ENCODE results near the gene PCCA. TPM values are rescaled to one million over a fixed set of nuclear protein-coding genes. Genes with fewer than 3 reads are reported as not detected.

PCCA gene
- total and polyA plus RNA-seq, 5 donors, result 35.6 to 56.2 (median 54.6) TPM

GRCh38 chr13:100340865-100341264 lies 252.0 kb downstream of the PCCA start:
- ATAC-seq (no peak), DNase-seq (no peak)
- WGBS, result 92% methylated on average over 2 of the region's 2 CpGs
- Histone ChIP-seq H3K27ac (ENCODE audit: low read length) (no peak overlapping the region), H3K27me3 (ENCODE audit: control insufficient read depth, insufficient read depth) (no peaks in the 10 kb centered on the region), H3K9me3 (ENCODE audit: control insufficient read depth, low read length) (no peaks in the 10 kb centered on the region), H3K4me3 (ENCODE audit: low read length) (no peak overlapping the region), H3K4me1 (ENCODE audit: control insufficient read depth, insufficient read depth, low read length) (no peaks in the 10 kb centered on the region)
- intact Hi-C loops (cut with DNase I), result no loop called here

- Histone ChIP-seq H3K9me3 (ENCODE audit: control insufficient read depth, low read length) (no peaks in the 10 kb centered on the region), H3K27me3 (ENCODE audit: control insufficient read depth, insufficient read depth) (no peaks in the 10 kb centered on the region), H3K4me1 (ENCODE audit: control insufficient read depth, insufficient read depth, low read length) (no peaks in the 10 kb centered on the region), H3K4me3 (ENCODE audit: low read length) (no peak overlapping the region), H3K27ac (ENCODE audit: low read length) (no peak overlapping the region)
- WGBS, result 96% methylated on average over 6 of the region's 6 CpGs
- no peak for DNase-seq
- intact Hi-C loops (cut with DNase I), result no loop called here
- ATAC-seq, result no peak
Observed at GRCh38 chr13:100341327-100341726, 252.4 kb downstream of the PCCA start.

- no peak overlapping the region for H3K27ac ChIP-seq (ENCODE audit: low read length)
- ATAC-seq (no peak), DNase-seq (no peak)
- no peaks in the 10 kb centered on the region for H3K4me1 ChIP-seq (ENCODE audit: control insufficient read depth, insufficient read depth, low read length)
- WGBS, result 88% methylated on average over 4 of the region's 4 CpGs
- no peaks in the 10 kb centered on the region for H3K9me3 ChIP-seq (ENCODE audit: control insufficient read depth, low read length)
- no peaks in the 10 kb centered on the region for H3K27me3 ChIP-seq (ENCODE audit: control insufficient read depth, insufficient read depth)
- H3K4me3 ChIP-seq (ENCODE audit: low read length), result no peak overlapping the region
- intact Hi-C loops (cut with DNase I), result no loop called here
Observed at GRCh38 chr13:100344544-100344943, 255.7 kb downstream of the PCCA start.

GRCh38 chr13:100347968-100348367 lies 259.1 kb downstream of the PCCA start:
- intact Hi-C loops (cut with DNase I), result no loop called here
- peak in 1 of 2 donors; percentile 96 for ATAC-seq

GRCh38 chr13:100349594-100349993 lies 260.7 kb downstream of the PCCA start:
- intact Hi-C loops (cut with DNase I), result no loop called here
- H3K27me3 ChIP-seq (ENCODE audit: control insufficient read depth, insufficient read depth), result no peaks in the 10 kb centered on the region
- H3K27ac ChIP-seq (ENCODE audit: low read length), result no peak overlapping the region
- H3K4me3 ChIP-seq (ENCODE audit: low read length), result no peak overlapping the region
- ATAC-seq, result no peak
- DNase-seq, result no peak
- WGBS, result 41% methylated on average over 3 of the region's 3 CpGs
- no peaks in the 10 kb centered on the region for H3K4me1 ChIP-seq (ENCODE audit: control insufficient read depth, insufficient read depth, low read length)
- no peaks in the 10 kb centered on the region for H3K9me3 ChIP-seq (ENCODE audit: control insufficient read depth, low read length)

More at GRCh38 chr13:100347968-100348367, 259.1 kb downstream of the PCCA start:
- Histone ChIP-seq H3K4me1 (ENCODE audit: control insufficient read depth, insufficient read depth, low read length) (no peaks in the 10 kb centered on the region), H3K27me3 (ENCODE audit: control insufficient read depth, insufficient read depth) (no peaks in the 10 kb centered on the region), H3K27ac (ENCODE audit: low read length) (no peak overlapping the region), H3K4me3 (ENCODE audit: low read length) (no peak overlapping the region), H3K9me3 (ENCODE audit: control insufficient read depth, low read length) (no peaks in the 10 kb centered on the region)
- no peak for DNase-seq
- 75% methylated on average over 3 of the region's 3 CpGs for WGBS

GRCh38 chr13:100350601-100351000 lies 261.7 kb downstream of the PCCA start:
- DNase-seq (no peak), ATAC-seq (no peak)
- no peaks in the 10 kb centered on the region for H3K27me3 ChIP-seq (ENCODE audit: control insufficient read depth, insufficient read depth)
- intact Hi-C loops (cut with DNase I), result no loop called here
- no peaks in the 10 kb centered on the region for H3K9me3 ChIP-seq (ENCODE audit: control insufficient read depth, low read length)
- no peaks in the 10 kb centered on the region for H3K4me1 ChIP-seq (ENCODE audit: control insufficient read depth, insufficient read depth, low read length)
- no peak overlapping the region for H3K27ac ChIP-seq (ENCODE audit: low read length)
- H3K4me3 ChIP-seq (ENCODE audit: low read length), result no peak overlapping the region

GRCh38 chr13:100356426-100356825 lies 267.5 kb downstream of the PCCA start:
- ATAC-seq (no peak), DNase-seq (no peak)
- intact Hi-C loops (cut with DNase I), result no loop called here
- Histone ChIP-seq H3K4me3 (ENCODE audit: low read length) (no peak overlapping the region), H3K9me3 (ENCODE audit: control insufficient read depth, low read length) (no peaks in the 10 kb centered on the region), H3K4me1 (ENCODE audit: control insufficient read depth, insufficient read depth, low read length) (no peaks in the 10 kb centered on the region), H3K27ac (ENCODE audit: low read length) (no peak overlapping the region), H3K27me3 (ENCODE audit: control insufficient read depth, insufficient read depth) (no peaks in the 10 kb centered on the region)
- 58% methylated on average over 1 of the region's 1 CpG for WGBS

- H3K4me3 ChIP-seq (ENCODE audit: low read length), result no peak overlapping the region
- ATAC-seq (no peak), DNase-seq (no peak)
- intact Hi-C loops (cut with DNase I), result no loop called here
- no peaks in the 10 kb centered on the region for H3K27me3 ChIP-seq (ENCODE audit: control insufficient read depth, insufficient read depth)
- no peaks in the 10 kb centered on the region for H3K9me3 ChIP-seq (ENCODE audit: control insufficient read depth, low read length)
- WGBS, result 77% methylated on average over 3 of the region's 3 CpGs
- H3K4me1 ChIP-seq (ENCODE audit: control insufficient read depth, insufficient read depth, low read length), result no peaks in the 10 kb centered on the region
- no peak overlapping the region for H3K27ac ChIP-seq (ENCODE audit: low read length)
Observed at GRCh38 chr13:100356889-100357288, 268.0 kb downstream of the PCCA start.

- H3K27ac ChIP-seq (ENCODE audit: low read length), result no peak overlapping the region
- WGBS, result 100% methylated on average over 1 of the region's 1 CpG
- DNase-seq (no peak), ATAC-seq (no peak)
- no peaks in the 10 kb centered on the region for H3K4me1 ChIP-seq (ENCODE audit: control insufficient read depth, insufficient read depth, low read length)
- H3K4me3 ChIP-seq (ENCODE audit: low read length), result no peak overlapping the region
- H3K9me3 ChIP-seq (ENCODE audit: control insufficient read depth, low read length), result no peaks in the 10 kb centered on the region
- intact Hi-C loops (cut with DNase I), result no loop called here
- H3K27me3 ChIP-seq (ENCODE audit: control insufficient read depth, insufficient read depth), result no peaks in the 10 kb centered on the region
Observed at GRCh38 chr13:100357764-100358163, 268.9 kb downstream of the PCCA start.

GRCh38 chr13:100361504-100361903 lies 272.6 kb downstream of the PCCA start:
- no peaks in the 10 kb centered on the region for H3K27me3 ChIP-seq (ENCODE audit: control insufficient read depth, insufficient read depth)
- intact Hi-C loops (cut with DNase I), result no loop called here
- H3K9me3 ChIP-seq (ENCODE audit: control insufficient read depth, low read length), result no peaks in the 10 kb centered on the region
- no peaks in the 10 kb centered on the region for H3K4me1 ChIP-seq (ENCODE audit: control insufficient read depth, insufficient read depth, low read length)
- ATAC-seq, result no peak
- H3K4me3 ChIP-seq (ENCODE audit: low read length), result no peak overlapping the region
- no peak for DNase-seq
- no peak overlapping the region for H3K27ac ChIP-seq (ENCODE audit: low read length)
- WGBS, result 89% methylated on average over 2 of the region's 2 CpGs

- intact Hi-C loops (cut with DNase I), result no loop called here
- Histone ChIP-seq H3K27ac (ENCODE audit: low read length) (no peak overlapping the region), H3K4me3 (ENCODE audit: low read length) (no peak overlapping the region), H3K27me3 (ENCODE audit: control insufficient read depth, insufficient read depth) (no peaks in the 10 kb centered on the region), H3K9me3 (ENCODE audit: control insufficient read depth, low read length) (no peaks in the 10 kb centered on the region), H3K4me1 (ENCODE audit: control insufficient read depth, insufficient read depth, low read length) (no peaks in the 10 kb centered on the region)
- 83% methylated on average over 2 of the region's 2 CpGs for WGBS
- ATAC-seq (no peak), DNase-seq (no peak)
Observed at GRCh38 chr13:100362371-100362770, 273.5 kb downstream of the PCCA start.

GRCh38 chr13:100362781-100363180 lies 273.9 kb downstream of the PCCA start:
- Histone ChIP-seq H3K4me3 (ENCODE audit: low read length) (no peak overlapping the region), H3K9me3 (ENCODE audit: control insufficient read depth, low read length) (no peaks in the 10 kb centered on the region), H3K27me3 (ENCODE audit: control insufficient read depth, insufficient read depth) (no peaks in the 10 kb centered on the region), H3K27ac (ENCODE audit: low read length) (no peak overlapping the region), H3K4me1 (ENCODE audit: control insufficient read depth, insufficient read depth, low read length) (no peaks in the 10 kb centered on the region)
- ATAC-seq (no peak), DNase-seq (no peak)
- intact Hi-C loops (cut with DNase I), result no loop called here
- 60% methylated on average over 1 of the region's 1 CpG for WGBS
